ENCODE results near the gene ADAMTSL5.

GRCh38 chr19:1501200-1501595, 11.6 kb downstream of the ADAMTSL5 start:
- no peak for TF ChIP-seq POLR2A (IDR thresholded peaks at IDR 0.05; ENCODE audit: low read length)
- no peak for TF ChIP-seq GATA1 (IDR thresholded peaks at IDR 0.05; ENCODE audit: low read depth, low read length)
